ENCODE data around the gene ANKRD39.

DNA sequence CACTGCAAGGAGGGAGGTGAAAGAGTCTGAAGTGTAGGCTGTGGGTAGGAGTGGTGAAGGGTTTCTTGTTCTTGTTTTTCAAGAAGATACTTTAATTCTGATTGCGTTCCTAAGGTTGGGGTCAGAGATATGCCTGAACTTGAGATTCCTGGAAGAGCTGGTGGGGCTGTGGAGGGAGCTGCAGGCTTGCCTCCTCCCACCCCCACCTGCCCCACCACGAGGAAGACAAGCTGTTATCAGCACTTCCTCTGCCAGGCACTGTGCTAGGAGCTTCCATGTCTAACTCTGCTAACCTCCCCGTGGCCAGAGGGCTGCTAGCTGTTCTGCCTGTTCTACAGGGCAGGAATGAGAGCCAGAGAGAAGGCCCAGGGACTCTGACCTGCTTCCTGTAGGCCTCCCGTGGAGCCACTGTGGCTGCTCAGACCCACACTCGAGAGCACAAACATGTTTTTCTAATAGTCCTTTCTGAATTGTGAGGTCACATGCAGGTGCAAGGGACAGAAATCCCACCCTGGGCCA is 27.7 kb downstream of the ANKRD39 start:
- TF ChIP-seq POLR2AphosphoS5 (IDR thresholded peaks at IDR 0.05), result no peak
- TF ChIP-seq, protein P1, sequence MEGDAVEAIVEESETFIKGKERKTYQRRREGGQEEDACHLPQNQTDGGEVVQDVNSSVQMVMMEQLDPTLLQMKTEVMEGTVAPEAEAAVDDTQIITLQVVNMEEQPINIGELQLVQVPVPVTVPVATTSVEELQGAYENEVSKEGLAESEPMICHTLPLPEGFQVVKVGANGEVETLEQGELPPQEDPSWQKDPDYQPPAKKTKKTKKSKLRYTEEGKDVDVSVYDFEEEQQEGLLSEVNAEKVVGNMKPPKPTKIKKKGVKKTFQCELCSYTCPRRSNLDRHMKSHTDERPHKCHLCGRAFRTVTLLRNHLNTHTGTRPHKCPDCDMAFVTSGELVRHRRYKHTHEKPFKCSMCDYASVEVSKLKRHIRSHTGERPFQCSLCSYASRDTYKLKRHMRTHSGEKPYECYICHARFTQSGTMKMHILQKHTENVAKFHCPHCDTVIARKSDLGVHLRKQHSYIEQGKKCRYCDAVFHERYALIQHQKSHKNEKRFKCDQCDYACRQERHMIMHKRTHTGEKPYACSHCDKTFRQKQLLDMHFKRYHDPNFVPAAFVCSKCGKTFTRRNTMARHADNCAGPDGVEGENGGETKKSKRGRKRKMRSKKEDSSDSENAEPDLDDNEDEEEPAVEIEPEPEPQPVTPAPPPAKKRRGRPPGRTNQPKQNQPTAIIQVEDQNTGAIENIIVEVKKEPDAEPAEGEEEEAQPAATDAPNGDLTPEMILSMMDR (IDR thresholded peaks at IDR 0.05), result no peak
